Heart left ventricle (tissue), 13 donors: ENCODE measurements around the gene KRT71.

Experiments used
- POLR2A ChIP-seq, 2 donors: fragments of 450-650 bp; IDR thresholded peaks; one replicate each; pipeline ENCODE4 v1.6.1; 2017; ENCODE audit warnings: antibody characterized with exemption in 2 of 2, mild to moderate bottlenecking in 2 of 2, moderate library complexity in 2 of 2
- TF ChIP-seq, protein P1 (sequence below), 12 donors: fragments of 200-600 bp; sonication (generic) in 4 of 12; IDR thresholded peaks; one replicate each; pipeline versions ENCODE4 v1.5.0 to v1.8.0; 2018 to 2022; ENCODE audit warnings: antibody characterized with exemption in 12 of 12, mild to moderate bottlenecking in 5 of 12
- donor health status: ischemic (EF 13 %, LVEDD 7.1; RV severe dilation, severe dysfunction).
- donor health status: DM: no; HTN: yes; CAD: no.
- donor health status: DM: no; HTN: no; CAD: no.
- donor health status: ischemic (EF 25% LVEDD 6.9; RV normal size, moderate dysfunction).
- donor health status: ischemic (EF 25% LVEDD 5.7; RV mildly dilated, moderate dysfunction).
- donor health status: ischemic (EF 35%, LVEDD 5.7; RV mildly dilated, moderate dysfunction).
- donor health status: nonischemic (EF 11% LVEDD 7.7; RV severe dilation, severe dysfunction).
- donor health status: DM: yes; HTN: yes; CAD: no.
- donor health status: PGD.
- donor health status: ischemic (EF 29% LVEDD 5.4; RV normal size, mild dysfunction).
- donor health status: nonischemic (EF 23%, LVEDD 6.1; RV moderate dilation, normal function).

DNA sequence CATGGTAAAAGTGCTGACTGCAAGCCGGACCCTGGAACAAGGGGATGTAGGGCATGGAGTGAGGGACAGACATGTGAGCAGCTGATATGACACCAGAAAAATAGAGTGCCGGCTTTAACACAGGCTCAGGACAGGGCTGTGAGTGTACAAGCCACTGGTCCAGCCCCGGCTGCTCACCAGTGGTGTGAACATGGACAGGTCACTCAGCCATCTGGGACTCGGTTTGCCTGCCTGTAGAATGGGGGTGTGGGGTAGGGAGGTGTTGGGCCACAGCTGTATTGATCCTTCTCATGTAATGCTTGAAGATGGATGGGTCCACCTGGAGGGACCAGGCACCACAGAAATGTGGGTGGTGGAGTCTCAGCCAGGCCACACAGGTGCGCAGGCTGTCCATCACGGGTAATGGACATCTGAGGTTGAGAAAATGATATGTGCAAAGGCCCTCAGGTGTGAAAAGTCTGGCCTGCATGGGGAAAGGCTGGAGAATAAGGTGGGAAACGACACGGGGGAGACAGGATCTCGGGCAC is 31.3 kb upstream of the KRT71 start:
- TF ChIP-seq POLR2A (IDR thresholded peaks at IDR 0.05), result no peak
- TF ChIP-seq, protein P1, sequence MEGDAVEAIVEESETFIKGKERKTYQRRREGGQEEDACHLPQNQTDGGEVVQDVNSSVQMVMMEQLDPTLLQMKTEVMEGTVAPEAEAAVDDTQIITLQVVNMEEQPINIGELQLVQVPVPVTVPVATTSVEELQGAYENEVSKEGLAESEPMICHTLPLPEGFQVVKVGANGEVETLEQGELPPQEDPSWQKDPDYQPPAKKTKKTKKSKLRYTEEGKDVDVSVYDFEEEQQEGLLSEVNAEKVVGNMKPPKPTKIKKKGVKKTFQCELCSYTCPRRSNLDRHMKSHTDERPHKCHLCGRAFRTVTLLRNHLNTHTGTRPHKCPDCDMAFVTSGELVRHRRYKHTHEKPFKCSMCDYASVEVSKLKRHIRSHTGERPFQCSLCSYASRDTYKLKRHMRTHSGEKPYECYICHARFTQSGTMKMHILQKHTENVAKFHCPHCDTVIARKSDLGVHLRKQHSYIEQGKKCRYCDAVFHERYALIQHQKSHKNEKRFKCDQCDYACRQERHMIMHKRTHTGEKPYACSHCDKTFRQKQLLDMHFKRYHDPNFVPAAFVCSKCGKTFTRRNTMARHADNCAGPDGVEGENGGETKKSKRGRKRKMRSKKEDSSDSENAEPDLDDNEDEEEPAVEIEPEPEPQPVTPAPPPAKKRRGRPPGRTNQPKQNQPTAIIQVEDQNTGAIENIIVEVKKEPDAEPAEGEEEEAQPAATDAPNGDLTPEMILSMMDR (IDR thresholded peaks at IDR 0.05), result no peak
